Stimulated activated CD4-positive, alpha-beta T cell treated with anti-CD3 and anti-CD28 coated beads, Interleukin-1b, Interleukin-23, amount 100 ng/mL, for 4 hours (primary cell): ENCODE results near the gene PCDHGA6.

Experiments
- DNase-seq, 2 donors: peaks; one replicate each; pipeline ENCODE4 v3.0.0-alpha.2; 2020; ENCODE audit warnings: low read depth in 2 of 2

The PCDHGA6 gene

GRCh38 chr5:141419074-141419880, 45.6 kb downstream of the PCDHGA6 start:
- DNase-seq = no peak

GRCh38 chr5:141420855-141421488, 47.3 kb downstream of the PCDHGA6 start, which contains the start of gene PCDHGA11:
Gene PCDHGA11, plus strand, starts transcription at chr5:141421051. Its CDS starts 177 bp downstream, at chr5:141421228.
- no peak for DNase-seq

GRCh38 chr5:141421489-141421855, 47.8 kb downstream of the PCDHGA6 start:
- DNase-seq = no peak

GRCh38 chr5:141422742-141423291, 49.1 kb downstream of the PCDHGA6 start:
- no peak for DNase-seq

- DNase-seq = no peak
Observed at GRCh38 chr5:141427783-141428426, 54.2 kb downstream of the PCDHGA6 start.
